ENCODE data around the gene ABCB10. TPM values are rescaled to one million over a fixed set of nuclear protein-coding genes. Genes with fewer than 3 reads are reported as not detected.

ABCB10 gene
- total RNA-seq, 1 donor from 2014 or later = 9.3 TPM

- no peak for TF ChIP-seq CTCF (IDR thresholded peaks at IDR 0.05; ENCODE audit: borderline replicate concordance)
- Histone ChIP-seq H3K36me3 (peaks cover 23% of the 10 kb centered on the region), H3K27me3 (ENCODE audit: low read depth) (no peaks in the 10 kb centered on the region), H3K9me3 (replicated peaks) (no peaks in the 10 kb centered on the region), H3K4me1 (peaks cover 50% of the 10 kb centered on the region), H3K4me3 (no peak overlapping the region), H3K27ac (replicated peaks) (no peak overlapping the region)
- no peak for DNase-seq
- intact Hi-C loops (cut with micrococcal nuclease) = no loop called here
Measured at GRCh38 chr1:229550812-229551567, 7.5 kb downstream of the ABCB10 start.

- TF ChIP-seq CTCF (IDR thresholded peaks at IDR 0.05; ENCODE audit: borderline replicate concordance) = no peak
- Histone ChIP-seq H3K27me3 (ENCODE audit: low read depth) (no peaks in the 10 kb centered on the region), H3K27ac (replicated peaks) (no peak overlapping the region), H3K9me3 (replicated peaks) (no peaks in the 10 kb centered on the region), H3K36me3 (peaks cover 46% of the 10 kb centered on the region), H3K4me1 (peaks cover 27% of the 10 kb centered on the region), H3K4me3 (no peak overlapping the region)
- no peak for DNase-seq
- intact Hi-C loops (cut with micrococcal nuclease) = no loop called here
Measured at GRCh38 chr1:229547542-229547941, 11.0 kb downstream of the ABCB10 start.

GRCh38 chr1:229544587-229544986 lies 13.9 kb downstream of the ABCB10 start:
- Histone ChIP-seq H3K9me3 (replicated peaks) (no peaks in the 10 kb centered on the region), H3K36me3 (peaks cover 74% of the 10 kb centered on the region), H3K4me1 (no peaks in the 10 kb centered on the region), H3K27ac (replicated peaks) (no peak overlapping the region), H3K4me3 (no peak overlapping the region), H3K27me3 (ENCODE audit: low read depth) (no peaks in the 10 kb centered on the region)
- no peak for DNase-seq
- no peak for TF ChIP-seq CTCF (IDR thresholded peaks at IDR 0.05; ENCODE audit: borderline replicate concordance)
- intact Hi-C loops (cut with micrococcal nuclease) = no loop called here

- peaks cover 87% of the 10 kb centered on the region for H3K36me3 ChIP-seq
- H3K27me3 ChIP-seq (ENCODE audit: low read depth) = no peaks in the 10 kb centered on the region
- H3K27ac ChIP-seq (replicated peaks) = no peak overlapping the region
- TF ChIP-seq CTCF (IDR thresholded peaks at IDR 0.05; ENCODE audit: borderline replicate concordance) = no peak
- no peaks in the 10 kb centered on the region for H3K9me3 ChIP-seq (replicated peaks)
- intact Hi-C loops (cut with micrococcal nuclease) = no loop called here
- no peak for DNase-seq
- no peaks in the 10 kb centered on the region for H3K4me1 ChIP-seq
- H3K4me3 ChIP-seq = no peak overlapping the region
Measured at GRCh38 chr1:229539863-229540506, 18.5 kb downstream of the ABCB10 start.

GRCh38 chr1:229538945-229539344 lies 19.6 kb downstream of the ABCB10 start:
- no peak for TF ChIP-seq CTCF (IDR thresholded peaks at IDR 0.05; ENCODE audit: borderline replicate concordance)
- H3K4me1 ChIP-seq = no peaks in the 10 kb centered on the region
- H3K4me3 ChIP-seq = no peak overlapping the region
- H3K36me3 ChIP-seq = peaks cover 81% of the 10 kb centered on the region
- no peaks in the 10 kb centered on the region for H3K27me3 ChIP-seq (ENCODE audit: low read depth)
- no peaks in the 10 kb centered on the region for H3K9me3 ChIP-seq (replicated peaks)
- no peak overlapping the region for H3K27ac ChIP-seq (replicated peaks)
- intact Hi-C loops (cut with micrococcal nuclease) = no loop called here
- DNase-seq = no peak
